HG03565 (cell line): Measurements from ENCODE around the gene TEAD1.
"Not testable (repeated sequence)": the region's sequence is repeated elsewhere in the genome, so short reads cannot be mapped to it uniquely, and the experiment has no call there.

ENCODE experiments used
- ATAC-seq: cut with Tn5 transposase; IDR thresholded peaks from one replicate; pipeline ENCODE4 v1.9.1; 2021; ENCODE audit warnings: mild to moderate bottlenecking, moderate library complexity; ENCODE audit not compliant: unreplicated experiment

The TEAD1 gene

DNA sequence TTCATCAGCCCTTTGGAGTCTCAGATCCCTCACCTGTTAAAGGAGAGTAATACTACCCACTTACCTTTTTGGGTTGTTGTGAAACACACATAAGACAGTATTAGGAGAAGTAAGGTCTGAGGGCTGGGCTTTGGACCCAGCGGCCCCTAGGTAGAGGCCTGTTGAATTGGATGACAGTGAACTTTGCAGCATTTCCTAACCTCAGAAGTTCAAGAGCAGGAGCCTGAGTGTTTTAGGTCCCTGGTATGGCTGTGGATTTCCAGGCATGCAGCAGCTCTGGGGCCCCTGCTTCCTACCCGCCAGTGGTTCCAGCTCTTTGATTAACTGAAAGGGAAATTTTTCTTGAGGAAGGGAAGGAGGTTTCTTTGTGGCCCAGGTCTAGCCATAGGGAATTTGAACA lies 58.9 kb downstream of the TEAD1 start:
- no peak for ATAC-seq

DNA sequence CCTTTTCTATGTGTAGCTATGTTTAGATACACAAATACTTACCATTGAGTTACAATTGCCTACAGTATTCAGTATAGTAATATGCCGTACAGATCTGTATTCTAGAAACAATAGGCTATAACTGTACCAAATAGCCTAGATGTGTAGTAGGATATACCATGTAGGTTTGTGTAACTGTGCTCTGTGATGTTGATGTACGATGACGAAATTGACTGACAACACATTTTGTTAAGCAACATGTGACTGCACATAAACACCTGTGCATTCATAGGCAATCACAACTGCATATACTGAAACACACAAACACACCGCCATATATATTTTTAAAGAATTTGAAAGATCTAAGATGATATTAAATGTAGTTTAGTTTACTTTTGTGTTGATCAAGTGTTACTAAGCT lies 60.4 kb downstream of the TEAD1 start:
- no peak for ATAC-seq

DNA sequence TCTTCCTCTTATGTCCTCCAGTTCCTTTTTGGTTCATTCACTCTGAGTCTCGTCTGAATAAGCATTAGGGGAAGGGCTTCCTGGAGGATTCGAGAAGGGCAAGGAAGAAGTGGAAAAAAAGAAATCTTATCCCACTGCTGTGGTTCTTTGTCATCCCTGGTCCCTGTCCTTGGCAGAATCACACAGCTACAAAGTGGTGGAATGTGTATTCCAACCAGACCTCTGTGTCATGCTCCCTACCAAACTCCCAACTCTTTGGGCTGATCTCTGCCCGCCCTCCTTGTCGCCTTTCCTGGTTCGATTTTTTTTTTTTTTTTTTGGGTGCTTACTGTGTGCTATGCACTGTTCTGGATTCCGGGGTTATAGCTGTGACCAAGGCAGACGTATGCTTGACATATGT lies 61.0 kb downstream of the TEAD1 start:
- ATAC-seq = no peak

DNA sequence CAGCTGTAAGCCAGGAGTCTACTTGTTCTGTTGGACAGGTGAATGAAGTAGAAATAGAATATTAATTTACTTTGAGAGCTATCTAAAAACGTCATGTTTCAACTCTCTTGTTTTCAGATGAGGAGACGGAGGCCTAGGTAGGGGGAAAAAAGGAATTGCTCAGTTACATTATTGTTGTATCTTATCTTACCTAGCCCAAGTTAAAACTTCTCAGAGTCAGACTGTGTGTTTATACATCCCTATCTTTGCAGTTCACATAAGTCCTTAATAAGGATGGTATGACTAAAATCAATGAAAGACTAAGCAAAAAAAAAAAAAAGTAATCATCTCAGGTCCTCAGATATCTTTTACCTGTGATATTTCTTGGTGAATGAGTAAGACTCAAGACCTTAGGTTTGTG lies 62.8 kb downstream of the TEAD1 start:
- ATAC-seq = no peak

DNA sequence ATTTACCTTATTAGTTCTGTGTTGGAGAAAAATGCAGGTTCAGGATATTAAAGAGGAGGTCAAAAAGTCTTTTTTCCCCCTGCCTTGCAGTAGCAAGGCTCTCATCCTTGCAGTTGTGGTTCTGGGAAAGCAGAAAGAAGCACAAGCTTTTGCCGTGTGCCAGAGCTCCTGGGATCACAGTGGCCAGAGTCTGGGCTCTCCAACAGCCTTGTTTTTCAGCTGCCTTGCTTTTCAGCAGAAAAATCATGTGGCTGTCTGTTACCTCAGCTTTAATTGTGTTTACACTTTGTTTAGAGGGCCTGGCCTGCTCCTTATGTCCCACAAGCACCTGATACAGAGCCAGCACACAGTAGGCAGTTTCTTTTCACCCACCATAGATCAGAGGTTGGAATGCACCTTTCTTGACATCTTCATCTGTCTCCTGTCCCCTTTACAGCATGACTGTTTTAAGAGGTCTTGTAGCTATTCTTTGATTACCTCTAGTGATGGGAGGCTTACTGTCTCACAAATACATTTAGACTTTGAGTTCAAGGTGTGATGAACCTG lies 67.5 kb downstream of the TEAD1 start:
- ATAC-seq = no peak

DNA sequence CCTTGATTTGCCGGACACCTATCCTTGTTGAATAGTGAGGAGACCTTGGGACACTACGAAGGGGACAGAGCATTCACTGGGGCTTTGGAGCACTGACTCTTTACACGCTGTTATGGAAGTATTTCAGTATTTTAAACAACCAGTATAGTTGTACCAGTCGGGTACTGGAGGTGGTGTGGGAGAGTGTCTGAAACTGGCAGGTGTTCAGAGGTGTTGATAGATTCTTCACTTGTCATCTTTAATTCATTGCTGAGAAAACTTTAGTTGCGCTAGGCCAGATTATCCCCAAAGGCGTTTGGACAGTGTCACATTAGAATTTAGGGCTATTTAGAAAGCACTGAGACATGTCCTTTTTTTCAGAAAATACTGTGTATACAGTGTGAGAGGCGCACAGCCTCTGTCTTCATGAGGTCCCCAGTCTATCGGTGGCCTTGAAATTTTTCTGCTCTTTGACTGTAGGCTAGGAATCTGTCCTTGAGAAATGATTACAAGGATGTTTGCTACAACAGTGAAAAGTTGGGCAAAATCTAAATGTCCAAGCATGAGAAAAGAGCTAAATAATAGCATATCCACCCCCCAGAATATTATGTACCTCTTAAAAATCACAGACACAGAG lies 69.7 kb downstream of the TEAD1 start:
- no peak for ATAC-seq

DNA sequence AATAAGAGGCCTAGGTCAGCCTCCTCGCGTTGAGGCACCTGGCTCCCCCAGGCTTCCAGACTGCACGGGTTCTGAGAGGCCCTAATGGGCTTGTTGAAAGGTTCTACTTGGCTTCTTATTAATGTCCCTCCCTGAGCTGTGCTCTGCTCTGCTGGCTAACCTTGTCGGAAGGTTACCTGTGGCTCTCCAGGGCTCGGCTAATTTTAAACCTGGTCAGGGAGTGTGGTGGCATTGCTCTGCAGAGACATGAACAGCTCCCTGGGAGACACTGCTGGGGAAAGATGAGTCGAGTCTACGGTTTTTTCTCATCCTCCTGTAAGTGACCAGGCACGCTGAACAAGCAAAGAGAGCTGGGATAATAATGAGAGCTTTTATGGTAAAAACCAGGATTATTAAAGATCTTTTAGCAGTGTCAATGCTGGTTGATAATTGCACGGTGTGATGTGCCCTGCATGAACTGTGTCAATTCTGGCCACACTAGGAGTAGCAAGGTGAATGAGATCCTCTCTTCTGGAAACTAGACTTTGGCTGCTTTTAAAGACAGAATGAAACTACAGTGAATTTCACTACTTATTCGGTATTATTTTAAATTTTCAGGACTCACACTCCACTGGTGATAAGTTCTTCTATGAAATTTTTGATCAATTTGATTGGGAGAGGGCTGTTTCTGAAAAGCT lies 70.7 kb downstream of the TEAD1 start:
- ATAC-seq = no peak

DNA sequence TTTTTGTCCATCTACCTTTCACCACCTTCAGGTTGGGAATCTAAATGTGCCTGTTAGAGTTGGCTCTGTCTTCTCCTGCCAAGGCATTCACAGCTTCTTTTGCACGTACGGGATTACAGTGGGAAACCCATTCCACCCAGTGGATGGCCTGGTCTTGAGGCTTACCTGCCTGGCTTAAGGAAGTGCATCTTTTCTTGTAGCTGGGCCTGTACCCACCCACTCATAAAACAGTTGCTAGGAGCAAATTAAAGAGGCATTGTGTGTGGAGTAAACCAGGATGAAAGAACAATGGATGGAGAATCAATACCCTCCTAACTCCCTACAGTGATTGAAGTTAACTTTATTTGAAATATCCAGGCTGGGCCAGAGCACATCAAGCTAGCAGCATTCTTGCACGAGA lies 71.6 kb downstream of the TEAD1 start:
- no peak for ATAC-seq

DNA sequence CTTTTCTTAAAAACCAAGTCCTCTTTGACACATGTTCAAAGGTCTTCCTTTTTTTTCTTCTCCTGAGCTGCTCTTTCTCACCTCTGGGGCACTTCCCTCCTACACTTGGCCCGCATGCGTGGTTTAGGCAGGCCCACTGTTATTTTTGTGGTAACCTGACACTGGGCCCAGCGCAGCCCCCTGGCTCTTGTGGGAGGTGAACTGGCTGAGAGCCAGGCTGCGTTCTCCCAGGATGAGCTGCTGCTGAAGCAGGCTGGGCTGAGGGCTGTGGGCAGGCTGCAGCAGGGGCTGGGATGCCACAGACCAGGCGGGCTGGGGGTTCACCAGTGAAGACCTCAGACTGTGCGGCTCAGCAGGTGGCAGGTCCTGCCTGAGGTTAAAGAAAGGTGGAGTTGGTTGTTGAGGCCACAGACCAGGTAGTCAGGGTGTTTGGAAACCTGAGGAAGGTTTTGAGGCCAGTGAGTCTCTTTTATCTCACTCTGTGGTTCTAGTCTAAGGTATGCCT lies 72.4 kb downstream of the TEAD1 start:
- no peak for ATAC-seq

DNA sequence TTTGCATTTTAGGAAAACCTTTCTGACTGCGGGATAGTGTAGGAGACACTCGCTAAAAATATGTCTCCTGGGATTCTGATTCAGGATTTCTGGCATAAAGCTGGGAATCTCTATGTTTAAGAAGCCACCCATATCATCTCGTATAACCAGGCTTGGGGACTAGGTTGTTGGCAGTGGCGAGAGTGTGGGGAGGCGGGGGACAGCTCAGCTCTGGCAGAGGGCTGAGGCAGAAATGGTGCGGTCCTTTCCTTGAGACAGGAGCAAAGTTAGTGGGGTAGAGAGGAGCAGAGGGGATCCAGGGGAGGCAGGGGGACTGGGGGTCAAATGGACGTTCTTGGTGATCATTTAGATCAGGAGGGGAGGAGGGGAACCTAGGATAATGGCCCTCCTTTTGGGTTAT lies 74.3 kb downstream of the TEAD1 start:
- no peak for ATAC-seq

DNA sequence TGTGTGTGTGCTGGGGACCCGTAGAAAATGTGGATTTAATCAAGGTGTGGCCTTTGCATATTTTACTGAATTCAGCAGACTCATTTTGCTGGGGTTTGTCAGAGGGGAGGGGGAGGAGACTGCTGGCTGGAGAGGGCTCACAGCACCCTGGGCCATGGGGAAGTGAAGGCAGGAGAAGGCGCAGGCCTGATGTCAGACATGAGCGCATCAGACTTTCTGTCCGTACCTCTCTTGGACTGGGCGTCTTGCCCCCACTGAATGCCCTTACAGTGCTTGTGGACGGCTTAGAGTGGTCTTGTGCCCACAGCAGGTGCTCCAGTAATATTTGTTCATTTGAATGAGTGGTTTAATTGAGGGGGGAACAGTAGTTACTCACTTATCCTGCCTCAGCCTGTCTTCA lies 75.2 kb downstream of the TEAD1 start:
- ATAC-seq = no peak

DNA sequence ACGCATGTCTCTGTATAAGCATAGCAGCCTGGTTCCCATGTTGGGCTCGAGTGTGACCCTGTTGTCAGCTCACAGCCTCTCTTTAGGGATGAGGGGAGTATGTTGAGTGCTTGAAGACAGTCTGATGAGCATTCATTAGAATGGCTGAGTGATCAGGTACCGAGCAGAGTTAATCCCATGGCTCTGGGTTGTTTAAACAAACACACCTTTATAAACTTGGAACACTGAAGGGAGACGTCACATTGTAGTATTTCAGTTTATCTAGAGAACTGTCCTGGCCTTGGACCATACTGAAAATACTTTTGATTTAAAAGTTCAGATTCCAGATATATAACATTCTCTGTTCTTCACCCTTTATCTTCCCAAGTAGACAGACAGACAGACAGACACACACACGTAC lies 76.0 kb downstream of the TEAD1 start:
- no peak for ATAC-seq

DNA sequence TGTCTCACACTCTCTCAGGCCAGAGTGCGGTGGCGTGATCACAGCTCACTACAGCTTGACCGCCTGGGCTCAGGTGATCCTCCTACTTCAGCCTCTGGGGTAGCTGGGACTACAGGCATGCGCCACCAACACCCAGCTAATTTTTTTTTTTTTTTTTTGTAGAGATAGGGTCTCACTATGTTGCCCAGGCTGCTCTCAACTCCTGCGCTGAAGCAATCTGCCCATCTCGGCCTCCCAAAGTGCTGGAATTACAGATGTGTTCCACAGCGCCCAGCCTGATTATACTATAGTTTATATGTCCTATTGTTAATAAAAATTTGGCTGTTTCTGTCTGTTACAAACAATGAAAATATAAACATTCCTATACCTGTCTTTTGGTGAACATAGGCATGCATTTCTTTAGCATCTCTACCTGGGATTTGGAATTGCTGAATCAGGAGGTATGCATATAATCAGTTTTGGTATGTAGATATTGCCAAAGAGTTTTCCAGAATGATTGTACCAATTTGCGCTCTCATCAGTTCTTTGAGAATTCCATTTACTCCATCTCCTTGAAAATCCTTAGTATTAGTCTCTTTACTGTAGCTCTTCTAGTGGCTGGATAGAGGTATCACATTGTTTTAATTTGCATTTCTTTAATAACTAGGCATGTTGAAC lies 78.8 kb downstream of the TEAD1 start:
- no peak for ATAC-seq

DNA sequence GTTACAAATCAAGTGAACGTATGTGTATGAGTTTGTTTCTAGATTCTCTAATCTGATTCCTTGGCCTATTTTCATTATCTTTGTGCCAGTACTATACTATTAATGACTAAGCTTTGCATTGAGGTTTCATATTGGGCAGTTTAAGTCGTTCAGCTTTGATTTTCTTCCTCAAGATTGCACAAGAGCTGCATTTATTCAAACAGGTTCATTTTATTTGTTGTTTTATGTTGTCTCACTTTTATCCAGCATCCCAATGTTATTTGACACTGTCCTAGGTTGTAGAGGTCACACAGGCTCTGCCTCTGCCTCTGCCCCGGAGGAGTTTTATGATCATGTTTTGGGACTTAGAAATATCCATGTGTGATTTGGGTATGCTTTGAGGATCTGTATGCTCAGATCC lies 79.8 kb downstream of the TEAD1 start:
- no peak for ATAC-seq

DNA sequence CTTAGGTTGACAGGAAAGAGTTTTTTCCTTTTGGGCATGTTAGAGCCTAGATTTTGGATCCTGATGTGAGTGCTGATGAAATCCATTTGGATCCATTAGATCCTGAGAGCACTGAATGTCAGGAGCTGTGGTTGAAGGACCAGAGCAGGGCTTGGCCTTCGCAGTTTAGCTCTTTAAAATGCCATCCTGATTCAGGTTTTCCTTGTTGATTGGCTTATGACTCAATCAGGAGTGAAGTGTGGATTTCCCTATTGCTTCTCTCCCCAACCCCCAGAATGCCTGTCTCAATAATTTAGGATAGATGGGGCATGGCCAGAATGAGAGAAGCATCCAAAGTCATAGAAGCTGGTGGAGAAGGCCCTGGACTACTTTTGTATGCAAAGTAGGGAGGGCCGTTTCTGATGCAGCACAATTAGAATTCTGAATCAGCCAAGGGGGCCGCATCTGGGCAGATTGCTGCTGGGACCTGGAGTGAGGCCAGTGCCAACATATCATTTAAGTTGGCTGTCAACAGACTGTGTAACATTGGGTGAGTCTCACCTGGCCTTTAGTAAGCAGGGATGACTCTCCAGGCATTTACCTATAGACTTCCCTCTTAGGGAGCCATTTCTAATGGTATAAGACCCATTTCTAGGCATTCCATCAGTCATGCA lies 80.5 kb downstream of the TEAD1 start:
- no peak for ATAC-seq

DNA sequence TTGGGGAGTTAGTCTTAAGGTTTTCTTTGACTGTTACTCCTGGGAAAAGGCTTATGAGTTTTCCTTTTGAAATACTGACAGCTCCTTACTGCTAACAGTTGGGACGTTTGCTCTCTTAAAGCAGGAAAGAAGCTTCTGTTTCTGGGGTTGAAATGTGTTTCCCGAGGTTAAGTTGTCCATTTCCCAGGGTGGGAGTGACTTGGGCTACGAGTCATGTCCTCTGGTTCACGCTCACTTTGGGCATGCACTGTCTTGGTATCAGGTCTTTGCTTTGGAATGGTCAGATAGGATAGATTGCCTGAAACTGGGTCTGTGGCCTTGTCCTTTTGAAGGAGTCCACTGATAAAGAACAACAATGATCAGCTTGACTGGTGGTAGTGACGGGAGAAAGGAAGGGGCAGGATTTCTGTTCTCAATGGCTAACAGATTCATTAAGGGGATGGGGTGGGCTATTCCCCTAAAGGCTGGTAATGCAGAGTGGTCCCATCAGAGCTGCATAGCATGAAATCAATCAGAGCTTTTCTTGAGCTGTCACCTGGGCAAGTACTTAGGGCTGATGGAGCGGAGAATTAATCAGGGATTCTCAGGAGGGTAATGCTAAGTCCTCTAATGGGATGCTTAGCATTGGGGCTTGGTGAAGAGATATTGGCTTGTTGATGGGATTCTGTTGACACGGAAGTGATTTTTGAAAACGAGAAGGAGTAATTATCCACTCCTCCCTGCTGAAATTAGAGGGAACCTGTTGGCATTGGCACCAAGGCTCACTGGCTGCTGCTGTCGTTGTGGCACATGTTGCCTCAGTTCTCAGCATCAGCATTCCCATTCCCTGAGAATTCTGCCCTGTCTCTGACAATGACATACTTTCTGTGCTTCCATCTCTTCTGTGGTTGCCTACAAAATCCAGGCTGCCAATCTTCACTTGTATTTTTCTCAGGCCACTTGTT lies 81.6 kb downstream of the TEAD1 start:
- no peak for ATAC-seq

DNA sequence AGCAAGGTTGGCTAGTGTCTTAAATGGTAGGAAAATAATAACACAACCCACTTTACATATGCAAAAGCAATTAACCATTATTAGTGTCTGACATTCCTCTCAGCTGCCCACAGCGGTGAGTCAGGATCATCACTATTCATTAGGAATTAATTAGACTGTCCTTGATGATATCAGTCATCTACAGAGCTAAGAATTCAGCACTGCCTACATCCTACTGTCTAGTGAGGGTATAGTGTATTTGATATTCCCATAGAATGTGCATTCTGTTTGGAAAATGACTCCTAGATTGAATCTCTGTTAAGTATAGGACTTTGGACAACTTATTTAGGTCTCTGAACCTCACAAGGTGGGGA lies 82.2 kb downstream of the TEAD1 start:
- no peak for ATAC-seq

DNA sequence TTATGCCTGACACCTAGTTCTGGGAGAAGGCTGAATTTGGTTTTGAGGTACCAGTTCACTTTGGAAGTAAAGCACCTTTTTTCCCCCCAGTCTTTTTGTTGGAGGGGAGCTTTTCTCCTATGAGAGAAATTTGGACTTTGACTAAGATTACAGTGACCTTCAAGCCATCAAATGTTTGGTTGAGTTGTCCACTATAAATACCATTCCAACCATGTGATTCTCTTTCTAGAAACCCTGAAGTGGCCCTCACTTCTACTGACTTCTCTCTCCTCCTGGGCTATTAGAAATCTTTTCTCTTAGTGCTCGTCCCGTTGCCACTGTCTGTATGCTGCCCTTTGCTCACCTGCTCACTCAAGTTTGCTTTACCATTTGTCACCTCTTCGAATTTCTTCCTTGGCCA lies 82.6 kb downstream of the TEAD1 start:
- no peak for ATAC-seq

DNA sequence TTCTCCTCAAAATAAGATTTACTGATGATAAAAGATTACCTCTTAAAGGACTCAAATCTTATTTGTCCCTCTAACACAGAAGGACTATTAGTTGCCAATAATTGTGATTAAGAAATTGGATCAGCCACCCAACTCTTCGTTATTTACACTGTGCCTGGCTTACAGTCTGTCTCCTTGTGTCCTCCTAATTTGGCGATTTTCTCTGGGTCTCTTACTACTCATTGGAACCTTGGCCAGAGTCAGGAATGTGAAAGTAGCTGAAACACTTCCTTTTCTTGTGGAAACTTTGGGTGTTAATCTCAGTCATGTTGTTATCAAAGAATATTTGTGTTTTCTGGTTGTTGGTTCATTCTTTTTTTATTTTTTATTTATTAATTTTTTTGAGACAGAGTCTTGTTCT lies 83.2 kb downstream of the TEAD1 start:
- no peak for ATAC-seq

DNA sequence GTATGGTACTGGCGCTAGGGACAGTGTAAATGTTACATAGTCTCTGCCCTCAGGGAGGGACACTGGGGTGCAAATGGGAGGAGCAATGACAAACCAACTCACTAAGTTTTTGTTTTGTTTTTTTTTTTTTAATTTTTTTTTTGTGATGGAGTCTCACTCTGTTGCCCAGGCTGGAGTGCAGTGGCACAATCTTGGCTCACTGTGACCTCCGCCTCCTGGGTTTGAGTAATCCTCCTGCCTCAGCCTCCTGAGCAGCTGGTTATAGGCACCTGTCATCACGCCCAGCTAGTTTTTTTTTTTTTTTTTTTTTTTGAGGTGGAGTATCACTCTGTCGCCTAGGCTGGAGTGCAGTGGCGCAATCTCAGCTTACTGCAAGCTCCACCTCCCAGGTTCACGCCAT lies 83.9 kb downstream of the TEAD1 start:
- ATAC-seq = not testable (repeated sequence)

DNA sequence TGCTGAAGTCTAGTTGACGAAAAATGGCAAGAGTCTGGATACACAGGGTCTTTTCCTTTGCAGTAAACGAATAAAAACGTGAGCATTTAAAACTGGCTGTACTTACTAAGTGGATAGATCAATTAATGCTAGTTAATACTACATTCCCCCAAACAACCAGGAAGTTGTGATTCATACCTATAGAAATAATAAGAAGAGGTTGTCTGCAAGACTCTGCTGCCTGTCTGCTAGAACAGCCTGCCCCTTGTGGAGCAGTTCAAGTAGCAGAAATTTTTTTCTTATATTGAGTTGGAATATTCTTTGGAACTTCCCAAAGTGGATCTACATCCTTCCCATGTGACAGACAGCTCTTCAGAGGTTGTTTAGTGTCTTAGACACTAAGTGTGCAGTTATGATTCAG lies 86.8 kb downstream of the TEAD1 start:
- no peak for ATAC-seq
